ENCODE data around the gene RNF8.

RNF8 gene

DNA sequence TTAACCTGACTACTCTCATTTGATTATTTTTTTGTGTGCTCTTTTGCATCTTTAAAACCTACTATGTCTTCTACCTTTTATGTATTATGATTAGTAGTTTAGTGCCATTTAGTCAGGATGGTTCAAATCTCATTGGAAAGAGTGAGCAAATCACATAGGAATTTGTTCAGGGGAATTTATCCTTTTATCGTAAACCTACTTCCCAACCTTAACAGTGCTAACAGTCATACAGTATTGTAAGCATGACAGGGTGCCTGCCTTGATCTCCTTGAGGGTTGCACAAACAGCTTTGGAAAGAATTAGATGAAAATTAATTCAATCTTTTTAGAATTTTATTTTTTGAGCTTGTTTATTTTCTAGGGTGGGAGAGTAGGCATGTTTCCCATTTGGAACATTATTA lies 18.3 kb downstream of the RNF8 start:
- H3K4me3 ChIP-seq (ENCODE audit: insufficient read length, low read depth), result no peak overlapping the region
- DNase-seq (ENCODE audit: low read depth, low spot score), result no peak
- no peak overlapping the region for H3K9ac ChIP-seq (ENCODE audit: insufficient read length, low read depth)
- H3K4me1 ChIP-seq (ENCODE audit: insufficient read depth, insufficient read length), result no peaks in the 10 kb centered on the region
- TF ChIP-seq ZNF274 (IDR thresholded peaks at IDR 0.05; ENCODE audit: low read depth, low read length) (no peak), YY1 (IDR thresholded peaks at IDR 0.05; ENCODE audit: insufficient read depth, insufficient read length) (no peak), SUZ12 (IDR thresholded peaks at IDR 0.05; ENCODE audit: extremely low read depth, insufficient read depth, insufficient read length) (no peak)
- H3K36me3 ChIP-seq (ENCODE audit: insufficient read depth, insufficient read length, low read length), result peaks cover 65% of the 10 kb centered on the region
- H3K9me3 ChIP-seq (ENCODE audit: insufficient read depth, low read length), result no peaks in the 10 kb centered on the region
- no peaks in the 10 kb centered on the region for H3K27me3 ChIP-seq (ENCODE audit: insufficient read depth, insufficient read length)

DNA sequence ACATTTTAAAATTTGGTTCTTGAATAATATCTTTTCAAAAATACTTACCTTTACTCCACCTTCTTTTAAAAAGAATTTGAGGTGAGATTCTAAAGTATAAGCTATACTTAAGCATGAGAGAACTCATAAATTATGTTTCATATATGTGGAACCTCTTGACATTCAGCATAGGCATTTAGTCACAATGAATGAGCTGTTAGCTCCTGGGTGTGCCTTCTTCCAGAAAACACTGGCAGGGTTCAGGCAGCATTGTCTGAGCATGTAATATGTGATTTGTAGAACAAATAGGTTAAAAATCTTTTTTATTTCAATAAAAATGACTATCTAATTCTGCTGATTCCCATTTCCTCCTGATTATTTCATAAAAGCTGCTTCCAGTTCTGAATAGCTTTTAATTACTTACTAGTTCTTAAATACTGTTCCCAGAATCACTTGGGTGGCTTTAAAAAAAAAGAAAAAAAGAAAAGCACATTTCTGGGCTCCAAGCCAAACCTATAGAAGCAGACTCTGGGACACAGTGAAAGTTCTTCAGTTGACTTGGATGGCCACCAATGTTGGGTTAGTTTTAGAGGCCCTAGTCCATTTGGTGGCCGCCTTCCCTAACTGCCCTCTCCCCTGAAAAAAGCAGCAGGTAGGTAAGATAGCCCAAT lies 20.2 kb downstream of the RNF8 start:
- Histone ChIP-seq H3K9ac (ENCODE audit: insufficient read length, low read depth) (no peak overlapping the region), H3K9me3 (ENCODE audit: insufficient read depth, low read length) (no peaks in the 10 kb centered on the region), H3K4me1 (ENCODE audit: insufficient read depth, insufficient read length) (no peaks in the 10 kb centered on the region), H3K27me3 (ENCODE audit: insufficient read depth, insufficient read length) (no peaks in the 10 kb centered on the region), H3K4me3 (ENCODE audit: insufficient read length, low read depth) (no peak overlapping the region), H3K36me3 (ENCODE audit: insufficient read depth, insufficient read length, low read length) (peaks cover 61% of the 10 kb centered on the region)
- DNase-seq (ENCODE audit: low read depth, low spot score), result no peak
- TF ChIP-seq SUZ12 (IDR thresholded peaks at IDR 0.05; ENCODE audit: extremely low read depth, insufficient read depth, insufficient read length) (no peak), ZNF274 (IDR thresholded peaks at IDR 0.05; ENCODE audit: low read depth, low read length) (no peak)

DNA sequence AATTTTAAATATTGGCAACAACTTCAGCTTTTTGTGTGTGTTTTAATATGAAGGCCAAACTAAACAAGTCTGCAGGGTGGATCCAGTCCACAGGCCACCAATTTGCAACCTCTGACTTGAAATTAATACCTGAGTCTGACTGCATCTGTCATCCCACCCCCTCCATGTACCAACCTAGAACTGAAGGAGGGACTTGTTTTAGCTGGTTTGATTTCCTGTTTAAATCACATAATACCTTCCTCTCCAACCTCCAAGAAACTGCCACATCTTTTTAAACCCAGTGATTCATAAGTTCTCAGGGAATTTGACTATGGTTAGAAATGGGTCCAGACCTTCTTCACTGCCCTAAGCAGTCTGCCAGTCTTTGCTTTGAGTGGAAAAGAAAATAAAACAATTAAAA lies 21.6 kb downstream of the RNF8 start:
- TF ChIP-seq SUZ12 (IDR thresholded peaks at IDR 0.05; ENCODE audit: extremely low read depth, insufficient read depth, insufficient read length), result no peak
- H3K36me3 ChIP-seq (ENCODE audit: insufficient read depth, insufficient read length, low read length), result peaks cover 66% of the 10 kb centered on the region

DNA sequence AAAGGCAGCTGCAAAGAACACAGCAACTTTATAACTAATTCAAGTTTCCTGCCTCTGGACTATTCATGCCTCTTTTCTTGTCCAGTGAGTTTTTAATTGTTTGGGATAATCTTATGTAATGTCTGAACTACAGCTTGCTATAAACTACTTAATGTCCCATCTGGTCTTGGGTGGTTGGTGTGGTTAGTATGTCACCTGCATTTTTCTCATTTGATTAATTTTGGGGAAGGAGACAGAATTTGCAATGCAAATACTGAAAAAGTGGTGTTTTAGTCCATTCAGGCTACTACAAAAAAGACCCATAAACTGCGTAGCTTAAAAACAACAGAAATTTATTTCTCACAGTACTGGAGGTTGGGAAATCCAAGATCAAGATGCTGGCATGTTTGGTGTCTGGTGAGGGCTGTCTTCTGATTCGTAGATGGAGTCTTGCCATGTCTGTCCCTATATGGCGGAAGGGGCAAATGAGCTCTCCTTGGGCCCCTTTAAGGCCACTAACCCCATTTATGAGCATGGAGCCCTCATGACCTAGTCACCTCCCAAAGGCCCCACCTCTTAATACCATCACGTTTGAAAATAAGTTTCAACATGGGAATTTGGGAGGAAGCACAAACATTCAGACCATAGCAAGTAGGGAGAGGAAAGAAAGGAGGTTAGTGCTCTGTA lies 22.4 kb downstream of the RNF8 start:
- no peak for DNase-seq (ENCODE audit: low read depth, low spot score)
- peaks cover 65% of the 10 kb centered on the region for H3K36me3 ChIP-seq (ENCODE audit: insufficient read depth, insufficient read length, low read length)
- H3K4me3 ChIP-seq (ENCODE audit: insufficient read length, low read depth), result no peak overlapping the region

More for the DNA sequence above, 21.6 kb downstream of the RNF8 start:
- Histone ChIP-seq H3K4me1 (ENCODE audit: insufficient read depth, insufficient read length) (no peaks in the 10 kb centered on the region), H3K9ac (ENCODE audit: insufficient read length, low read depth) (no peak overlapping the region), H3K27me3 (ENCODE audit: insufficient read depth, insufficient read length) (no peaks in the 10 kb centered on the region), H3K4me3 (ENCODE audit: insufficient read length, low read depth) (no peak overlapping the region), H3K9me3 (ENCODE audit: insufficient read depth, low read length) (no peaks in the 10 kb centered on the region)
- DNase-seq (ENCODE audit: low read depth, low spot score), result no peak

DNA sequence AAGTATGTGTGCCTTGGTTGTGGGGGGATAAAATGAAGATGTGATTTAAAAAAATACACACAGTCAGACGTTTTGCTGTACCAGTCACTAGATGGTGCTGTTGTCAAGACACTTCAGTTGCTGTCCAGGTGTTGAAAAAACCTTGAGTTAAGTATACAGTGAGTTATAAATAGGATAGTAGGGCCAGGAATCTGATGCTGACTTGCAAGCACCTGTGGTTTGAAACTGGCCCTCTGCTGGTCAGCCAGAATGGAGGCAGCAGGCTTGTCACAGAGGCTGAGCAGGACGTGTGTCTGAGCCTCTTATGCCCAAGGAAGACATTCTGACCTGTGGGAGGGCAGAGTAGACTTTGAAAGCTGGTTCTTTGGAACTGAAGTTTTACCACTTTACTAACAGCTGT lies 27.8 kb downstream of the RNF8 start:
- no peaks in the 10 kb centered on the region for H3K9me3 ChIP-seq (ENCODE audit: insufficient read depth, low read length)
- peak; percentile 36 for DNase-seq (ENCODE audit: low read depth, low spot score)
- H3K36me3 ChIP-seq (ENCODE audit: insufficient read depth, insufficient read length, low read length), result peaks cover 65% of the 10 kb centered on the region
- TF ChIP-seq YY1 (IDR thresholded peaks at IDR 0.05; ENCODE audit: insufficient read depth, insufficient read length) (no peak), SUZ12 (IDR thresholded peaks at IDR 0.05; ENCODE audit: extremely low read depth, insufficient read depth, insufficient read length) (no peak), ZNF274 (IDR thresholded peaks at IDR 0.05; ENCODE audit: low read depth, low read length) (no peak)
- no peak overlapping the region for H3K4me3 ChIP-seq (ENCODE audit: insufficient read length, low read depth)
- no peak overlapping the region for H3K9ac ChIP-seq (ENCODE audit: insufficient read length, low read depth)
- H3K4me1 ChIP-seq (ENCODE audit: insufficient read depth, insufficient read length), result no peaks in the 10 kb centered on the region
- H3K27me3 ChIP-seq (ENCODE audit: insufficient read depth, insufficient read length), result no peaks in the 10 kb centered on the region

More for the DNA sequence above, 22.4 kb downstream of the RNF8 start:
- TF ChIP-seq YY1 (IDR thresholded peaks at IDR 0.05; ENCODE audit: insufficient read depth, insufficient read length) (no peak), SUZ12 (IDR thresholded peaks at IDR 0.05; ENCODE audit: extremely low read depth, insufficient read depth, insufficient read length) (no peak), ZNF274 (IDR thresholded peaks at IDR 0.05; ENCODE audit: low read depth, low read length) (no peak)
- Histone ChIP-seq H3K4me1 (ENCODE audit: insufficient read depth, insufficient read length) (no peaks in the 10 kb centered on the region), H3K27me3 (ENCODE audit: insufficient read depth, insufficient read length) (no peaks in the 10 kb centered on the region), H3K9me3 (ENCODE audit: insufficient read depth, low read length) (no peaks in the 10 kb centered on the region), H3K9ac (ENCODE audit: insufficient read length, low read depth) (no peak overlapping the region)

DNA sequence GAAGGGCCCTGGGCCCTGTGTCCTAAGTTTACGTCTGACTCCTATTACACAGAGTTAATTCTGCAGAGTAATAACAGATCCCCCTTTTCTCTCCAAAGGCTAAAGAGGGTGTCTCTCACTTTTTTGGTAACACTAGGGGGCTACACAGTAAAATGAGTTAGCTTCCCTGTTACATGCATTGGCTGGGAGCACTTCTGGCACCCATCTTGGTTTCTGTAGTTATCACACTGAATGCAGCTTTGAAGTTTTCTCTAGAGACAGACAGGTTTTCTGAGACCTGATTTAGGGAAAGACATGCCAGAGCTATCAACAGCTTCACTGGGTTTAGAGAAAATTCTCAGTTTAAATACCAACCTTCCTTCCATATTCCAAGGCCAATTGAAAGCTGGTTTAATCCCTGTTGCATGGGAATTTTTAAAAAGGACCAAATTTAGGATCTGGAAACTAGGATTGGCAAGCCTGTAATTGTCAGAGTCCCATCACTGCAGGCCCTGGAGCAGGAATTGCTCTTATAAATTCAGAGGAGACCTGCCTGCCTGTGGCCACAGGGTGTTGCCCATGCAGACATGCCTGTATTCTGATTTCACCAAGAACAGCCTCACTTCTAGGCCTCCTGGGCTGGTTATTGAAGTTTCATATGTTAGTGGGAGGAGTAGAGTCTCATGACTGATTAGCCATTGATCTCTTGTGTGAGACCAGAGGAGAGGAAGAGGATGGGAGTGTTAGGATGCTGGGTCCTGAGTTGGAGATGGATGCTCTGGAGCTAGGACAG lies 29.4 kb downstream of the RNF8 start:
- no peak for TF ChIP-seq YY1 (IDR thresholded peaks at IDR 0.05; ENCODE audit: insufficient read depth, insufficient read length)
- no peak for TF ChIP-seq ZNF274 (IDR thresholded peaks at IDR 0.05; ENCODE audit: low read depth, low read length)
- no peaks in the 10 kb centered on the region for H3K9me3 ChIP-seq (ENCODE audit: insufficient read depth, low read length)
- peaks cover 55% of the 10 kb centered on the region for H3K36me3 ChIP-seq (ENCODE audit: insufficient read depth, insufficient read length, low read length)

DNA sequence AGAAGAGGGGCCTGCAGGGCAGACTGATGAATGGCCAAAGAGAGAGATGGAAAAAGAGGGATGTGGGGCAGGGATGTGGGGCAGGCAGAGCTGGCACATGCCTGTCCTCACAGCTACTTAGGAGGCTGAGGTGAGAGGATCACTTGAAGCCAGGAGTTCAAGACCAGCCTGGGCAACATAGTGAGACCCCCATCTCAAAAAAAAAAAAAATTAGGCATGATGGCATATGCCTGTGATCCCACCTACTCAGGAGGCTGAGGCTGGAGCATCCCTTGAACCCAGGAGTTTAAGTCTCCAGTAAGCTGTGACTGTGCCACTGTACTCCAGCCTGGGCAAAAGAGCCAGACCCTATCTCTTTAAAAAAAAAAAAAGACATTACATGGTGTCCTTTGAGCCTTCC lies 34.8 kb downstream of the RNF8 start:
- Histone ChIP-seq H3K27me3 (ENCODE audit: insufficient read depth, insufficient read length) (no peaks in the 10 kb centered on the region), H3K9me3 (ENCODE audit: insufficient read depth, low read length) (no peaks in the 10 kb centered on the region), H3K36me3 (ENCODE audit: insufficient read depth, insufficient read length, low read length) (peaks cover 55% of the 10 kb centered on the region), H3K9ac (ENCODE audit: insufficient read length, low read depth) (no peak overlapping the region), H3K4me3 (ENCODE audit: insufficient read length, low read depth) (no peak overlapping the region), H3K4me1 (ENCODE audit: insufficient read depth, insufficient read length) (no peaks in the 10 kb centered on the region)
- DNase-seq (ENCODE audit: low read depth, low spot score), result no peak
- TF ChIP-seq SUZ12 (IDR thresholded peaks at IDR 0.05; ENCODE audit: extremely low read depth, insufficient read depth, insufficient read length) (no peak), YY1 (IDR thresholded peaks at IDR 0.05; ENCODE audit: insufficient read depth, insufficient read length) (no peak), ZNF274 (IDR thresholded peaks at IDR 0.05; ENCODE audit: low read depth, low read length) (no peak)

More for the DNA sequence above, 29.4 kb downstream of the RNF8 start:
- H3K27me3 ChIP-seq (ENCODE audit: insufficient read depth, insufficient read length), result no peaks in the 10 kb centered on the region
- no peaks in the 10 kb centered on the region for H3K4me1 ChIP-seq (ENCODE audit: insufficient read depth, insufficient read length)
- H3K9ac ChIP-seq (ENCODE audit: insufficient read length, low read depth), result no peak overlapping the region
- H3K4me3 ChIP-seq (ENCODE audit: insufficient read length, low read depth), result no peak overlapping the region
- DNase-seq (ENCODE audit: low read depth, low spot score), result no peak
